Measurements from ENCODE around the gene TACR3.
"Not testable (repeated sequence)": the region's sequence is repeated elsewhere in the genome, so short reads cannot be mapped to it uniquely, and the experiment has no call there.

TACR3 gene

GRCh38 chr4:103673983-103674382 is 45.8 kb downstream of the TACR3 start:
- no peak overlapping the region for H2AFZ ChIP-seq (ENCODE audit: low read depth, low read length)
- H3K4me2 ChIP-seq (ENCODE audit: insufficient read depth, low read length) = no peak overlapping the region
- H3K9ac ChIP-seq (ENCODE audit: low read depth, low read length) = no peak overlapping the region
- no peaks in the 10 kb centered on the region for H3K9me3 ChIP-seq (ENCODE audit: insufficient read depth, low read length, severe bottlenecking)
- H3K4me1 ChIP-seq (ENCODE audit: insufficient read depth, low read length) = no peaks in the 10 kb centered on the region
- H3K36me3 ChIP-seq (ENCODE audit: insufficient read depth, low read length) = no peaks in the 10 kb centered on the region
- no peaks in the 10 kb centered on the region for H4K20me1 ChIP-seq (ENCODE audit: insufficient read depth, low read length)
- DNase-seq (no peak), ATAC-seq (ENCODE audit: insufficient read depth, low read depth) (no peak)
- no peak overlapping the region for H3K27ac ChIP-seq (ENCODE audit: low read length)
- no peaks in the 10 kb centered on the region for H3K79me2 ChIP-seq (ENCODE audit: insufficient read depth, low read length)
- H3K27me3 ChIP-seq (ENCODE audit: insufficient read depth, low read length, poor library complexity) = no peaks in the 10 kb centered on the region
- H3K4me3 ChIP-seq (ENCODE audit: low read depth in 1 of 2, low read length in 2 of 2) = no peak overlapping the region
- TF ChIP-seq EZH2 (IDR thresholded peaks at IDR 0.05; ENCODE audit: borderline replicate concordance, low read depth, low read length, severe bottlenecking) (no peak), CTCF (IDR thresholded peaks at IDR 0.05; ENCODE audit: borderline replicate concordance, extremely low read depth, low read length, poor library complexity, severe bottlenecking) (no peak)

- H3K27me3 ChIP-seq (ENCODE audit: insufficient read depth, low read length, poor library complexity); H4K20me1 ChIP-seq (ENCODE audit: insufficient read depth, low read length); ATAC-seq (ENCODE audit: insufficient read depth, low read depth): not testable (repeated sequence)
Observed at GRCh38 chr4:103666764-103667163, 53.0 kb downstream of the TACR3 start.

GRCh38 chr4:103664436-103665075 is 55.2 kb downstream of the TACR3 start:
- Histone ChIP-seq H3K9me3 (ENCODE audit: insufficient read depth, low read length, severe bottlenecking) (no peaks in the 10 kb centered on the region), H3K27ac (ENCODE audit: low read length) (no peak overlapping the region), H3K4me3 (ENCODE audit: low read depth in 1 of 2, low read length in 2 of 2) (no peak overlapping the region), H3K27me3 (ENCODE audit: insufficient read depth, low read length, poor library complexity) (no peaks in the 10 kb centered on the region), H3K36me3 (ENCODE audit: insufficient read depth, low read length) (no peaks in the 10 kb centered on the region), H2AFZ (ENCODE audit: low read depth, low read length) (no peak overlapping the region), H4K20me1 (ENCODE audit: insufficient read depth, low read length) (no peaks in the 10 kb centered on the region), H3K9ac (ENCODE audit: low read depth, low read length) (no peak overlapping the region), H3K79me2 (ENCODE audit: insufficient read depth, low read length) (no peaks in the 10 kb centered on the region), H3K4me2 (ENCODE audit: insufficient read depth, low read length) (no peak overlapping the region), H3K4me1 (ENCODE audit: insufficient read depth, low read length) (no peaks in the 10 kb centered on the region)
- DNase-seq (no peak), ATAC-seq (ENCODE audit: insufficient read depth, low read depth) (no peak)
- no peak for TF ChIP-seq EZH2 (IDR thresholded peaks at IDR 0.05; ENCODE audit: borderline replicate concordance, low read depth, low read length, severe bottlenecking)
- TF ChIP-seq CTCF (IDR thresholded peaks at IDR 0.05; ENCODE audit: borderline replicate concordance, extremely low read depth, low read length, poor library complexity, severe bottlenecking) = no peak

More at GRCh38 chr4:103666764-103667163, 53.0 kb downstream of the TACR3 start:
- not testable (repeated sequence) for H3K4me2 ChIP-seq (ENCODE audit: insufficient read depth, low read length); H2AFZ ChIP-seq (ENCODE audit: low read depth, low read length); H3K4me3 ChIP-seq (ENCODE audit: low read depth in 1 of 2, low read length in 2 of 2); H3K79me2 ChIP-seq (ENCODE audit: insufficient read depth, low read length); H3K36me3 ChIP-seq (ENCODE audit: insufficient read depth, low read length); DNase-seq; H3K4me1 ChIP-seq (ENCODE audit: insufficient read depth, low read length); H3K27ac ChIP-seq (ENCODE audit: low read length); H3K9me3 ChIP-seq (ENCODE audit: insufficient read depth, low read length, severe bottlenecking); H3K9ac ChIP-seq (ENCODE audit: low read depth, low read length)

GRCh38 chr4:103648541-103648940 is 71.2 kb downstream of the TACR3 start:
- Histone ChIP-seq H3K4me1 (ENCODE audit: insufficient read depth, low read length) (no peaks in the 10 kb centered on the region), H4K20me1 (ENCODE audit: insufficient read depth, low read length) (no peaks in the 10 kb centered on the region), H2AFZ (ENCODE audit: low read depth, low read length) (no peak overlapping the region), H3K4me2 (ENCODE audit: insufficient read depth, low read length) (no peak overlapping the region), H3K79me2 (ENCODE audit: insufficient read depth, low read length) (no peaks in the 10 kb centered on the region), H3K27me3 (ENCODE audit: insufficient read depth, low read length, poor library complexity) (no peaks in the 10 kb centered on the region), H3K4me3 (ENCODE audit: low read depth in 1 of 2, low read length in 2 of 2) (no peak overlapping the region), H3K9ac (ENCODE audit: low read depth, low read length) (no peak overlapping the region), H3K9me3 (ENCODE audit: insufficient read depth, low read length, severe bottlenecking) (no peaks in the 10 kb centered on the region), H3K36me3 (ENCODE audit: insufficient read depth, low read length) (no peaks in the 10 kb centered on the region), H3K27ac (ENCODE audit: low read length) (no peak overlapping the region)
- DNase-seq (no peak), ATAC-seq (ENCODE audit: insufficient read depth, low read depth) (no peak)
- no peak for TF ChIP-seq CTCF (IDR thresholded peaks at IDR 0.05; ENCODE audit: borderline replicate concordance, extremely low read depth, low read length, poor library complexity, severe bottlenecking)
- no peak for TF ChIP-seq EZH2 (IDR thresholded peaks at IDR 0.05; ENCODE audit: borderline replicate concordance, low read depth, low read length, severe bottlenecking)

Data from DND-41 (cell line).